MCF 10A (cell line): ENCODE data around the gene EFCAB9. TPM values are rescaled to one million over a fixed set of nuclear protein-coding genes. Genes with fewer than 3 reads are reported as not detected.

Source experiments
- BruUV-seq: library from RNA; stranded (reverse); fragments of 400-500 nt; replicated peaks from 2 replicates; lab custom pipeline; 2021; lab: Mats Ljungman, UMichigan
- CTCF ChIA-PET: fragments of 300-600 bp; sonication (Branson Sonifier 250); formaldehyde crosslinking; extraction: SDS; loops from one replicate; lab custom pipeline; 2021; ENCODE audit warnings: antibody characterized with exemption, inconsistent platforms; lab: Yijun Ruan, JAX
- POLR2A ChIA-PET: fragments of 300-600, 350-650 bp; sonication (Branson Sonifier 250); formaldehyde crosslinking; extraction: SDS; loops from one replicate; lab custom pipeline; 2020; ENCODE audit warnings: antibody characterized with exemption, inconsistent platforms; lab: Yijun Ruan, JAX
- DNase-seq: peaks from one replicate; pipeline ENCODE4 v3.0.0-alpha.2; 2018; ENCODE audit not compliant: unreplicated experiment
- H3K27ac Mint-ChIP-seq: one replicate; pipeline ENCODE4 v1.8.0; 2022; ENCODE audit warnings: mild to moderate bottlenecking, low read depth, mixed read lengths; ENCODE audit not compliant: unreplicated experiment
- H3K27me3 Mint-ChIP-seq: one replicate; pipeline ENCODE4 v1.8.0; 2022; ENCODE audit warnings: mixed read lengths; ENCODE audit not compliant: insufficient read depth, unreplicated experiment
- H3K36me3 Mint-ChIP-seq: one replicate; pipeline ENCODE4 v1.8.0; 2022; ENCODE audit warnings: mild to moderate bottlenecking, moderate library complexity, mixed read lengths; ENCODE audit not compliant: insufficient read depth, unreplicated experiment
- H3K4me1 Mint-ChIP-seq: one replicate; pipeline ENCODE4 v1.8.0; 2022; ENCODE audit warnings: mixed read lengths; ENCODE audit not compliant: insufficient read depth, unreplicated experiment
- H3K4me3 Mint-ChIP-seq: one replicate; pipeline ENCODE4 v1.8.0; 2022; ENCODE audit warnings: mild to moderate bottlenecking, moderate library complexity, mixed read lengths; ENCODE audit not compliant: unreplicated experiment
- H3K9me3 Mint-ChIP-seq: one replicate; pipeline ENCODE4 v1.8.0; 2022; ENCODE audit warnings: mixed read lengths; ENCODE audit not compliant: unreplicated experiment
- intact Hi-C: fragments of 100-400 bp; cut with micrococcal nuclease; formaldehyde crosslinking; loops from 2 replicates; pipeline ENCODE4 v1.14.1; 2022
- total RNA-seq: library from RNA; stranded (reverse); gene quantifications from 2 replicates; pipeline ENCODE4 v1.2.3, GENCODE V29; 2022
- TF ChIP-seq, protein P1 (sequence below): fragments of 200-600 bp; IDR thresholded peaks from one replicate; pipeline ENCODE4 v1.8.0; 2022; ENCODE audit warnings: antibody characterized with exemption, mild to moderate bottlenecking; ENCODE audit not compliant: unreplicated experiment

EFCAB9 gene
- total RNA-seq, 1 experiment from 2014 or later = not detected

DNA sequence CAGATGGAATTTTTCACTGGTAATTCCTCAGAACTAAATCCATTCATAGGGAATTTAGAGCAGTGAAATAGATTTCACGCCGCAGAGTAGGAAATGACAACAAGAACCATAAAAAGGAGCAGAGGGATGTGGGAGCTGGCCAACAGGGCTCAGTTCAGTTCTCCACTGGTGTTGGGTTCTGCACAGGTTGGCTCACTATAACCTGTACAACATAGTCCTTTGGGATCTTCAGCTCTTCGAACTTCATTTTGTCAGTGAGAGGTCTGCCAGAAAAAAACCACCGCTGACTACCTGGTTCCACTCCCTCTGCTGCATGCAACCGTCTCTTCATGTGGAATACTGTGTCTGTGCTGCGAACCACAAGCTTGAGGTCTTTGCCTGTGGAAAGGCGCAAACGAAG, 17.7 kb downstream of the EFCAB9 start:
- Mint-ChIP-seq H3K9me3 (no peaks in the 10 kb centered on the region), H3K27me3 (no peaks in the 10 kb centered on the region), H3K27ac (no peak overlapping the region), H3K36me3 (peaks cover 47% of the 10 kb centered on the region), H3K4me3 (no peak overlapping the region), H3K4me1 (peaks cover 9% of the 10 kb centered on the region)
- TF ChIP-seq, protein P1, sequence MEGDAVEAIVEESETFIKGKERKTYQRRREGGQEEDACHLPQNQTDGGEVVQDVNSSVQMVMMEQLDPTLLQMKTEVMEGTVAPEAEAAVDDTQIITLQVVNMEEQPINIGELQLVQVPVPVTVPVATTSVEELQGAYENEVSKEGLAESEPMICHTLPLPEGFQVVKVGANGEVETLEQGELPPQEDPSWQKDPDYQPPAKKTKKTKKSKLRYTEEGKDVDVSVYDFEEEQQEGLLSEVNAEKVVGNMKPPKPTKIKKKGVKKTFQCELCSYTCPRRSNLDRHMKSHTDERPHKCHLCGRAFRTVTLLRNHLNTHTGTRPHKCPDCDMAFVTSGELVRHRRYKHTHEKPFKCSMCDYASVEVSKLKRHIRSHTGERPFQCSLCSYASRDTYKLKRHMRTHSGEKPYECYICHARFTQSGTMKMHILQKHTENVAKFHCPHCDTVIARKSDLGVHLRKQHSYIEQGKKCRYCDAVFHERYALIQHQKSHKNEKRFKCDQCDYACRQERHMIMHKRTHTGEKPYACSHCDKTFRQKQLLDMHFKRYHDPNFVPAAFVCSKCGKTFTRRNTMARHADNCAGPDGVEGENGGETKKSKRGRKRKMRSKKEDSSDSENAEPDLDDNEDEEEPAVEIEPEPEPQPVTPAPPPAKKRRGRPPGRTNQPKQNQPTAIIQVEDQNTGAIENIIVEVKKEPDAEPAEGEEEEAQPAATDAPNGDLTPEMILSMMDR = no peak
- intact Hi-C loops = no loop called here
- DNase-seq = no peak
- POLR2A ChIA-PET = interaction anchor here (0.6 to 1.8 kb wide), 3 partner anchors 8 to 465 kb away, joined by 3 to 9 read pairs (median 8); no protein-coding TSS in a partner anchor
- BruUV-seq = no TSS peak
- CTCF ChIA-PET = interaction anchor here (0.6 to 4.0 kb wide), 4 partner anchors 21 to 300 kb away, joined by 3 to 17 read pairs (median 6); partner anchors contain the start of gene STK10

DNA sequence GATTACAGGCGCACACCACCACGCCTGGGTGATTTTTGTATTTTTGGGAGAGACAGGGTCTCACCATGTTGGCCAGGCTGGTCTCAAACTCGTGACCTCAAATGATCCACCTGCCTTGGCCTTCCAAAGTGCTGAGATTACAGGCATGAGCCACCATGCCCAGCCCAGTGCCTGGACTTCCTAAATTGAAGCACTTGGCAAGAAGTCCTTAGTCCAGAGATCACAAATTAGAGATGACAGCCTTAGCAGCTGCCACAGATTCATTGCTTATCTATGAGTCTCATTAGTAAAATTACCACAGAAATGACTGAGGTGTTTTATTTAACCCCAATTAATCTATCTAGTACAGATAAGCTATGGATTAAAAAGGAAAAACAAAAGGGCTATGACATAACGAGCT, 19.2 kb downstream of the EFCAB9 start:
- ChIA-PET CTCF (interaction anchor here (1.2 to 4.0 kb wide), 4 partner anchors 10 to 46 kb away, joined by 3 to 17 read pairs (median 4); partner anchors contain the start of gene STK10), POLR2A (interaction anchor here (0.8 to 1.7 kb wide), 5 partner anchors 9 to 68 kb away, joined by 3 to 8 read pairs (median 3); partner anchors contain the start of gene STK10)
- intact Hi-C loops = no loop called here
- no peaks in the 10 kb centered on the region for H3K27me3 Mint-ChIP-seq
- TF ChIP-seq, protein P1 = no peak
- no peak overlapping the region for H3K27ac Mint-ChIP-seq
- peaks cover 45% of the 10 kb centered on the region for H3K36me3 Mint-ChIP-seq
- BruUV-seq = no TSS peak
- no peaks in the 10 kb centered on the region for H3K9me3 Mint-ChIP-seq
- peaks cover 9% of the 10 kb centered on the region for H3K4me1 Mint-ChIP-seq
- DNase-seq = no peak
- H3K4me3 Mint-ChIP-seq = no peak overlapping the region

DNA sequence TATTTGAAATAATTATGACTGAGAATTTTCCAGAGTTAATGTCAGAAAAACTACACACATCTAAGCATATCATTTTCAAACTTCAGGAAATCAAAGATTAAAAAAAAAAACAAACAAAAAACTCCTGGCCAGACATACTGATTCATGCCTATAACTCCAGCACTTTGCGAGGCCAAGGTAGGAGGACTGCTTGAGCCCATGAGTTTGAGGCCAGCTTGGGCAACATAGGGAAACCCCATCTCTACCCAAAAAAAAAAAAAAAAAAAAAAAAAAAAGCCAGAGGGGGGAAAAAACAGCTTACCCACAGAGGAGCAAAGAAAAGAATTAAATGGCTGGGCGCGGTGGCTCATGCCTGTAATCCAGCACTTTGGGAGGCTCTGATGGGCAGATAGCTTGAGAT, 22.4 kb downstream of the EFCAB9 start:
- Mint-ChIP-seq H3K4me3 (no peak overlapping the region), H3K4me1 (peaks cover 9% of the 10 kb centered on the region), H3K9me3 (no peaks in the 10 kb centered on the region), H3K36me3 (peaks cover 36% of the 10 kb centered on the region), H3K27ac (no peak overlapping the region), H3K27me3 (no peaks in the 10 kb centered on the region)
- intact Hi-C loops = no loop called here
- POLR2A ChIA-PET = no interaction called here
- BruUV-seq = no TSS peak
- peak; percentile 31 for DNase-seq
- CTCF ChIA-PET = interaction anchor here (0.7 kb wide), 1 partner anchor 207 kb away, joined by 6 read pairs; no protein-coding TSS in a partner anchor
- TF ChIP-seq, protein P1 = no peak

DNA sequence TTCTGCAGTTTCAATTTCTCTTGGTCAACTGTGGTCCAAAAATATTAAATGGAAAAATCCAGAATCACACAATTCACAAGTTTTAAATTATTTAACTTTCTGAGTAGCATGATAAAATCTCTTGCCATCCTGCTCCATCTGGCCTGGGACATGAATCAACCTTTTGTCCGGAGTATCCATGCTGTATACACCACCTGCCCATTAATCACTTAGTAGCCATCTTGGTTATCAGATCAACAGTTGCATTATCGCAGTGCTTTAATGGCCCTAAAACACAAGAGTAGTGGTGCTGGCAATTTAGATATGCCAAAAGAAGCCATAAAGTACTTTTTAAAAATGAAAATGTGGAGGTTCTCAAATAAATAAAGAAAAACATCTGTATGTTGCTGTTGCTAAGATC, 25.3 kb downstream of the EFCAB9 start:
- peaks cover 9% of the 10 kb centered on the region for H3K4me1 Mint-ChIP-seq
- no TSS peak for BruUV-seq
- H3K4me3 Mint-ChIP-seq = no peak overlapping the region
- TF ChIP-seq, protein P1 = no peak
- H3K36me3 Mint-ChIP-seq = peaks cover 20% of the 10 kb centered on the region
- no peak overlapping the region for H3K27ac Mint-ChIP-seq
- intact Hi-C loops = no loop called here
- ChIA-PET CTCF (interaction anchor here (1.1 kb wide), 1 partner anchor 31 kb away, joined by 6 read pairs; the partner anchor contains the start of gene STK10), POLR2A (no interaction called here)
- H3K9me3 Mint-ChIP-seq = no peaks in the 10 kb centered on the region
- DNase-seq = no peak
- H3K27me3 Mint-ChIP-seq = no peaks in the 10 kb centered on the region
